HG03354 (cell line): ENCODE results near the gene NPR1.

Experiments used
- ATAC-seq: cut with Tn5 transposase; IDR thresholded peaks from one replicate; pipeline ENCODE4 v1.9.1; 2021; ENCODE audit warnings: mild to moderate bottlenecking; ENCODE audit not compliant: unreplicated experiment, poor library complexity, severe bottlenecking

The NPR1 gene

GRCh38 chr1:153673511-153673910 is 5.0 kb upstream of the NPR1 start:
- no peak for ATAC-seq

GRCh38 chr1:153677718-153678518 is 570 bp upstream of the NPR1 start:
- ATAC-seq: no peak

GRCh38 chr1:153679337-153680119 is 1.0 kb downstream of the NPR1 start:
- peak; percentile 47 for ATAC-seq

GRCh38 chr1:153680120-153680403 is 1.6 kb downstream of the NPR1 start:
- no peak for ATAC-seq

- no peak for ATAC-seq
Observed at GRCh38 chr1:153682730-153683129, 4.2 kb downstream of the NPR1 start.

- no peak for ATAC-seq
Observed at GRCh38 chr1:153683854-153684253, 5.4 kb downstream of the NPR1 start.

GRCh38 chr1:153684892-153685291 is 6.4 kb downstream of the NPR1 start:
- ATAC-seq: no peak

GRCh38 chr1:153685544-153686340 is 7.3 kb downstream of the NPR1 start:
- ATAC-seq: no peak

- no peak for ATAC-seq
Observed at GRCh38 chr1:153687346-153688125, 9.0 kb downstream of the NPR1 start.

- no peak for ATAC-seq
Observed at GRCh38 chr1:153688276-153688675, 9.8 kb downstream of the NPR1 start.

GRCh38 chr1:153688736-153689328 is 10.3 kb downstream of the NPR1 start:
- no peak for ATAC-seq

GRCh38 chr1:153693466-153693865 is 15.0 kb downstream of the NPR1 start:
- no peak for ATAC-seq

GRCh38 chr1:153696741-153697140 is 18.3 kb downstream of the NPR1 start:
- ATAC-seq: no peak

GRCh38 chr1:153697191-153698019 is 18.9 kb downstream of the NPR1 start:
- ATAC-seq: no peak

GRCh38 chr1:153698020-153698922 is 19.8 kb downstream of the NPR1 start:
- no peak for ATAC-seq

- ATAC-seq: no peak
Observed at GRCh38 chr1:153698923-153699714, 20.6 kb downstream of the NPR1 start.

GRCh38 chr1:153699768-153700167 is 21.3 kb downstream of the NPR1 start:
- ATAC-seq: no peak
